Endothelial cell (in vitro differentiated cells): Measurements from ENCODE around the gene PTCRA. TPM values are rescaled to one million over a fixed set of nuclear protein-coding genes. Genes with fewer than 3 reads are reported as not detected.
A peak's percentile ranks its signal among the peaks of the same experiment; 100 is the strongest.
"Not testable (repeated sequence)": the region's sequence is repeated elsewhere in the genome, so short reads cannot be mapped to it uniquely, and the experiment has no call there.

Experiments
- DNase-seq: peaks from one replicate; pipeline ENCODE4 v3.0.0; 2021; ENCODE audit warnings: low spot score
- H3K27ac Mint-ChIP-seq: one replicate; pipeline ENCODE4 v1.8.0; 2021; ENCODE audit warnings: mixed read lengths, inconsistent platforms; ENCODE audit not compliant: unreplicated experiment
- H3K27me3 Mint-ChIP-seq: one replicate; pipeline ENCODE4 v1.8.0; 2021; ENCODE audit warnings: mild to moderate bottlenecking, moderate library complexity, mixed read lengths, inconsistent platforms; ENCODE audit not compliant: unreplicated experiment
- H3K36me3 Mint-ChIP-seq: one replicate; pipeline ENCODE4 v1.8.0; 2021; ENCODE audit warnings: mild to moderate bottlenecking, low read depth, mixed read lengths, inconsistent platforms; ENCODE audit not compliant: unreplicated experiment
- H3K4me1 Mint-ChIP-seq: one replicate; pipeline ENCODE4 v1.8.0; 2021; ENCODE audit warnings: mild to moderate bottlenecking, mixed read lengths, inconsistent platforms; ENCODE audit not compliant: unreplicated experiment
- H3K4me3 Mint-ChIP-seq: one replicate; pipeline ENCODE4 v1.8.0; 2021; ENCODE audit warnings: mild to moderate bottlenecking, mixed read lengths, inconsistent platforms; ENCODE audit not compliant: unreplicated experiment
- H3K9me3 Mint-ChIP-seq: one replicate; pipeline ENCODE4 v1.8.0; 2021; ENCODE audit warnings: mixed read lengths, inconsistent platforms; ENCODE audit not compliant: unreplicated experiment
- CTCF ChIP-seq: fragments of 200-600 bp; sonication (generic); IDR thresholded peaks from one replicate; pipeline ENCODE4 v1.5.0; 2021; ENCODE audit warnings: antibody characterized with exemption; ENCODE audit not compliant: unreplicated experiment
- total RNA-seq: library from RNA; stranded (reverse); fragmentation: NEBNext Ultra II Directional; extraction: Animal tissue kit (Norgen Biotek cat#: 25700); gene quantifications from one replicate; pipeline ENCODE4 v1.2.1, GENCODE V29; 2021; ENCODE audit not compliant: unreplicated experiment

Gene PTCRA
- total RNA-seq, 1 donor from 2014 or later = not detected

DNA sequence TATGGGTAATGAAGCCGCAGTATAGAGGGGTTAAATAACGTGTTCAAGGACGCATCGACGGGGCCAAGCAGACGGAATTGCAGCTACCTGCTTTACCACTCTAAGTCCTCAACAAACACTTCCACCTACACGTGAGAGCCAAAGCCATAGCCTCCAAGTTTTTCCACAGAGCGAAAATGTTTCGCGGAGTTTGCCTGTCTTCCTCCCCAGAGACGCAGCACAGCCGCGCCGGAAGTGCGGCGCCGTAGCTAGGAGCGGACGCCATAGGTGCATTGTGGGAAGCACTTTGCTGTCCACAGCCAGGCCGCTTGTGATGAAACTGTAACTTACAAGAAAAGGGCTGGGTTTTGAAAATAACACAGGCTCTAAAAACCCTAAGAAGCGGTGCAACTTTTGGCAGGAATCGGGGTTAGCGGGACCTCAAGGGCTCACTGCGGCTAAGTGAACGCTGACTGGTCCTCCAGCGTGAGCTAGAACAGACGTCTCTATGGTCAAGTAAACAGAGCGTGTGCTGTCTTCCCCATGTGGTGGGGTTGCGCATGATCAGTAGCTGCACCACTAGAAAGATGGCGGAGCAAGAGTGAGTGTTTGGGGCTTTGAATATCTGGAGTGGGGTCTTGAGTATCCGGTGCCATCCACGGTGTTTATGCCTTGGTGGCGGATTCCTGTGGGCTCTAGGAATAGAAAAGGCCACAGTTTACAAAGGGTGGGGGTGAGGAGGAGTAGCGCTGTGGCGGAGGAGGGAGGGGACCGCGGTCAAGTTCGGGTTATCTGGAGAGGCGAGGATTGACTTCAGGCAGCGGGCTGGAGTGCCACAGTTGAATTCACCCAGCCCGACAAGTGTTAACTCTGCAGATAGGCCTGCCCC, 36.2 kb upstream of the PTCRA start, which contains the start of gene RPL7L1:
Gene RPL7L1 (plus strand): TSS at position 245 of the 868 bp plus-strand sequence. CDS start 295 bp downstream, at position 540.
- H3K4me3 Mint-ChIP-seq = peak within 1 kb of the TSS; percentile 100

DNA sequence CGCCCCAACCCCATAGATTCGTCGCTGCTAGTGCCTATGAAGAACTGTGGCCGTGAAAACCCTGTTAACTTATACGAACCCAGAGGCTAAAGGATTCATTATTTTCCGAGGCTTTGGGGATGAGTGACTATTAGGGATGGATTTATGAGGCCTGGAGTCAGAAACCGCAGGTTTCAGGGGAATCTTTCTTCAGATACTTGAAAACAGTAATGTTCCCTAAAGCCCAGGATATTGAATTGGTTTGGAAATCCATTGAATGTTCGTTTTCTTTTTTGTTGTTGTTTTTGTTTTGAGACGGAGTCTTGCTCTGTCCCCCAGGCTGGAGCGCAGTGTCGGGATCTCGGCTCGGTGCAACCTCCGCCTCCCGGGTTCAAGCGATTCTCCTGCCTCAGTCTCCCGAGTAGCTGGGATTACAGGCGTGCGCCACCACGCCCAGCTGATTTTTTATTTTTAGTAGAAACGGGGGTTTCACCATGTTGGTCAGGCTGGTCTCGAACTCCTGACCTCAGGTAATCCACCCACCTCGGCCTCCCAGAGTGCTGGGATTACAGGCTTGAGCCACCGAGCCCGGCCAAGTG, 35.5 kb upstream of the PTCRA start:
- not testable (repeated sequence) for DNase-seq, H3K9me3 Mint-ChIP-seq, H3K27me3 Mint-ChIP-seq
- Mint-ChIP-seq H3K27ac (peak overlapping the region; percentile 99), H3K36me3 (peaks cover 20% of the 10 kb centered on the region), H3K4me1 (peaks cover 11% of the 10 kb centered on the region), H3K4me3 (peak overlapping the region; percentile 100)

More for the DNA sequence above, 36.2 kb upstream of the PTCRA start, which contains the start of gene RPL7L1:
- Mint-ChIP-seq H3K27me3 (peaks cover 3% of the 10 kb centered on the region), H3K9me3 (no peaks in the 10 kb centered on the region), H3K4me1 (peaks cover 11% of the 10 kb centered on the region), H3K27ac (peak within 1 kb of the TSS; percentile 99), H3K36me3 (peaks cover 18% of the 10 kb centered on the region)
- no peak for TF ChIP-seq CTCF
- peak; percentile 66 for DNase-seq

GRCh38 chr6:42880871-42881270, 35.0 kb upstream of the PTCRA start:
- H3K4me3 Mint-ChIP-seq = peak overlapping the region; percentile 100

DNA sequence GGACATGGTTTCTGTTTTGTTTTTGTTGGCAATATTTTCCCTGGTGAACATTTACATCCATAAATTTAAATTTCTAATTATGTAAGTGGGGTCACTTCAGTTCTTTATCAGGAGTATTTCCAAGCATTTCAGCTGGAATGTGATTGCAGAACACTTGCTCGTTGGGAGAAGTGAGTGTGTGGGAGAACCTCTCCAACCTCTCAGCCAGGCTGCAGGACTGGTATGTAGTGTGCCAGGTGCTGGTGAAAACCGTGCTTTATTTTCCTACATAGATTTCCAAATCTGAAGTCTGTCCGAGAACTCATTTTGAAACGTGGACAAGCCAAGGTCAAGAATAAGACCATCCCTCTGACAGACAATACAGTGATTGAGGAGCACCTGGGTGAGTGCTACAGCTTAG, 30.2 kb upstream of the PTCRA start:
- H3K4me1 Mint-ChIP-seq = peaks cover 9% of the 10 kb centered on the region
- H3K27ac Mint-ChIP-seq = no peak overlapping the region
- H3K4me3 Mint-ChIP-seq = peak overlapping the region; percentile 34
- H3K9me3 Mint-ChIP-seq = no peaks in the 10 kb centered on the region
- peaks cover 32% of the 10 kb centered on the region for H3K36me3 Mint-ChIP-seq
- no peak for TF ChIP-seq CTCF
- no peak for DNase-seq
- no peaks in the 10 kb centered on the region for H3K27me3 Mint-ChIP-seq

More at GRCh38 chr6:42880871-42881270, 35.0 kb upstream of the PTCRA start:
- peak overlapping the region; percentile 99 for H3K27ac Mint-ChIP-seq
- H3K27me3 Mint-ChIP-seq, DNase-seq, H3K9me3 Mint-ChIP-seq: not testable (repeated sequence)
- peaks cover 11% of the 10 kb centered on the region for H3K4me1 Mint-ChIP-seq
- peaks cover 23% of the 10 kb centered on the region for H3K36me3 Mint-ChIP-seq

DNA sequence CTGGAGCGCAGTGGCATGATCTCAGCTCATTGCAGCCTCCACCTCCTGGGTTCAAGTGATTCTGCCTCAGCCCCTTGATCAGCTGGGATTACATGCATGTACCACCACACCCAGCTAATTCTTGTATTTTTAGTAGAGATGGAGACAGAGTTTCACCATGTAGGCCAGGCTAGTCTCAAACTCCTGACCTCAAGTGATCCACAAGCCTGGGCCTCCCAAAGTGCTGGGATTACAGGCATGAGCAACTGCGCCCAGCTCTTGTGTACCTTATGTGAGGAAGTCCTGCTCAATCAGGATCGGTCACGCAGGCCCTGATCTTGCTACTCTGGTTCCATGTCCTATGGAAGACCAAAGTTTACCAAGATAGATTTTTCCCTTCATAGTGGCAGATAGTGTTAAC, 27.7 kb upstream of the PTCRA start:
- not testable (repeated sequence) for DNase-seq, H3K27me3 Mint-ChIP-seq, H3K4me3 Mint-ChIP-seq, H3K27ac Mint-ChIP-seq, H3K9me3 Mint-ChIP-seq
- H3K4me1 Mint-ChIP-seq = peaks cover 14% of the 10 kb centered on the region
- peaks cover 28% of the 10 kb centered on the region for H3K36me3 Mint-ChIP-seq

- H3K4me3 Mint-ChIP-seq = peak overlapping the region; percentile 93
- H3K4me1 Mint-ChIP-seq = peaks cover 25% of the 10 kb centered on the region
- no peaks in the 10 kb centered on the region for H3K9me3 Mint-ChIP-seq
- H3K27me3 Mint-ChIP-seq = no peaks in the 10 kb centered on the region
- no peak for DNase-seq
- no peak for TF ChIP-seq CTCF
- peak overlapping the region; percentile 81 for H3K27ac Mint-ChIP-seq
- H3K36me3 Mint-ChIP-seq = peaks cover 12% of the 10 kb centered on the region
Measured at GRCh38 chr6:42889815-42890214, 26.0 kb upstream of the PTCRA start.
